Vagina (tissue), 2 donors: ENCODE measurements around the gene PPP2R3A.

Experiments
- POLR2AphosphoS5 ChIP-seq, 2 donors: sonication (generic); formaldehyde crosslinking; IDR thresholded peaks; one replicate each; pipeline ENCODE4 v1.9.0; 2017; ENCODE audit warnings: antibody characterized with exemption in 2 of 2, mild to moderate bottlenecking in 2 of 2, low read depth in 1 of 2; ENCODE audit not compliant: insufficient read depth in 1 of 2
- TF ChIP-seq, protein P1 (sequence below), 3 experiments: fragments of 450-650 bp in 2 of 3; fragments of 200-600 bp in 1 of 3; sonication (generic) in 1 of 3; IDR thresholded peaks; one replicate each; pipeline ENCODE4 v1.5.1; 2017 to 2019; ENCODE audit warnings: antibody characterized with exemption in 3 of 3, mild to moderate bottlenecking in 2 of 3, moderate library complexity in 2 of 3

GRCh38 chr3:136193278-136194054 is 227.9 kb downstream of the PPP2R3A start:
- no peak for TF ChIP-seq POLR2AphosphoS5 (IDR thresholded peaks at IDR 0.05; ENCODE audit: insufficient read depth in 1 of 2, low read depth in 1 of 2)
- TF ChIP-seq, protein P1, sequence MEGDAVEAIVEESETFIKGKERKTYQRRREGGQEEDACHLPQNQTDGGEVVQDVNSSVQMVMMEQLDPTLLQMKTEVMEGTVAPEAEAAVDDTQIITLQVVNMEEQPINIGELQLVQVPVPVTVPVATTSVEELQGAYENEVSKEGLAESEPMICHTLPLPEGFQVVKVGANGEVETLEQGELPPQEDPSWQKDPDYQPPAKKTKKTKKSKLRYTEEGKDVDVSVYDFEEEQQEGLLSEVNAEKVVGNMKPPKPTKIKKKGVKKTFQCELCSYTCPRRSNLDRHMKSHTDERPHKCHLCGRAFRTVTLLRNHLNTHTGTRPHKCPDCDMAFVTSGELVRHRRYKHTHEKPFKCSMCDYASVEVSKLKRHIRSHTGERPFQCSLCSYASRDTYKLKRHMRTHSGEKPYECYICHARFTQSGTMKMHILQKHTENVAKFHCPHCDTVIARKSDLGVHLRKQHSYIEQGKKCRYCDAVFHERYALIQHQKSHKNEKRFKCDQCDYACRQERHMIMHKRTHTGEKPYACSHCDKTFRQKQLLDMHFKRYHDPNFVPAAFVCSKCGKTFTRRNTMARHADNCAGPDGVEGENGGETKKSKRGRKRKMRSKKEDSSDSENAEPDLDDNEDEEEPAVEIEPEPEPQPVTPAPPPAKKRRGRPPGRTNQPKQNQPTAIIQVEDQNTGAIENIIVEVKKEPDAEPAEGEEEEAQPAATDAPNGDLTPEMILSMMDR (IDR thresholded peaks at IDR 0.05) = no peak
